HG03066 (cell line): ENCODE measurements around the gene ATF1.
"Not testable (repeated sequence)": the region's sequence is repeated elsewhere in the genome, so short reads cannot be mapped to it uniquely, and the experiment has no call there.

Source experiments
- ATAC-seq: cut with Tn5 transposase; IDR thresholded peaks from one replicate; pipeline ENCODE4 v1.9.1; 2021; ENCODE audit warnings: low read depth; ENCODE audit not compliant: unreplicated experiment

The ATF1 gene

GRCh38 chr12:50855218-50855617 lies 91.3 kb downstream of the ATF1 start:
- not testable (repeated sequence) for ATAC-seq

GRCh38 chr12:50855679-50856078 lies 91.8 kb downstream of the ATF1 start:
- not testable (repeated sequence) for ATAC-seq

GRCh38 chr12:50859621-50860310 lies 95.9 kb downstream of the ATF1 start:
- ATAC-seq = no peak

GRCh38 chr12:50862316-50862715 lies 98.4 kb downstream of the ATF1 start:
- ATAC-seq = no peak

GRCh38 chr12:50865266-50865665 lies 101.4 kb downstream of the ATF1 start:
- no peak for ATAC-seq

- ATAC-seq = not testable (repeated sequence)
Measured at GRCh38 chr12:50868881-50869280, 105.0 kb downstream of the ATF1 start.
